K562 (cell line): ENCODE measurements around the gene SERPINA10. TPM values are rescaled to one million over a fixed set of nuclear protein-coding genes. Genes with fewer than 3 reads are reported as not detected.

Source experiments
- ATAC-seq: fragments of 200-7000 bp; cut with Tn5 transposase; 3 replicates; pipeline ENCODE4 v1.9.1; 2020; ENCODE audit warnings: moderate library complexity
- BruUV-seq: library from RNA; stranded (reverse); fragments of 400-500 nt; replicated peaks from 2 replicates; lab custom pipeline; 2021; lab: Mats Ljungman, UMichigan
- CTCF ChIA-PET: fragments of 300-600 bp; formaldehyde crosslinking; extraction: SDS; loops from one replicate; lab custom pipeline; 2021; ENCODE audit warnings: low intra/inter-chr PET ratio; lab: Yijun Ruan, JAX
- POLR2A ChIA-PET: fragments of 300-600, 350-650 bp; sonication (Branson Sonifier 250); formaldehyde crosslinking; extraction: SDS; loops from one replicate; lab custom pipeline; 2021; ENCODE audit warnings: antibody characterized with exemption, inconsistent platforms; lab: Yijun Ruan, JAX
- DNase-seq, 4 experiments: peaks; one replicate each; pipeline versions ENCODE4 v3.0.0 to v3.0.0-alpha.2; 2011 to 2018; ENCODE audit warnings: low spot score in 3 of 4, mixed read lengths in 3 of 4; ENCODE audit errors: extremely low read depth in 1 of 4
- FAIRE-seq: peaks from 2 replicates; lab custom pipeline; 2011; peaks lifted over from hg19 to GRCh38; lab: Jason Lieb, UNC
- H2AFZ ChIP-seq: 2 replicates; pipeline ENCODE4 v1.6.0; 2011; ENCODE audit warnings: low read depth, low read length, control low read depth, inconsistent platforms
- H3K27ac ChIP-seq: fragments of 200-600 bp; 3 replicates; pipeline ENCODE4 v1.8.0; 2011; ENCODE audit warnings: low read depth, mild to moderate bottlenecking, control low read depth, inconsistent platforms, low read length, moderate library complexity, mixed read lengths; ENCODE audit errors: extremely low read depth
- H3K27me3 ChIP-seq, 2 experiments: fragments of 300-600 bp in 1 of 2; 2 replicates in 1 of 2; 3 replicates in 1 of 2; pipeline versions ENCODE4 v1.6.0 to v1.8.0; 2011; ENCODE audit warnings: inconsistent platforms in 2 of 2, low read length in 2 of 2, mild to moderate bottlenecking in 1 of 2, mixed read lengths in 1 of 2, moderate library complexity in 1 of 2; ENCODE audit not compliant: control insufficient read depth in 2 of 2, insufficient read depth in 2 of 2
- H3K36me3 ChIP-seq: fragments of 300-600 bp; 3 replicates; pipeline ENCODE4 v1.8.0; 2011; ENCODE audit warnings: mild to moderate bottlenecking, low read length, inconsistent platforms; ENCODE audit not compliant: control insufficient read depth, insufficient read depth
- H3K4me1 ChIP-seq, 2 experiments: fragments of 200-600 bp in 1 of 2; replicated peaks in 1 of 2; 2 replicates in 1 of 2; 3 replicates in 1 of 2; pipeline versions ENCODE4 v1.5.1 to v1.8.0; 2011; ENCODE audit warnings: inconsistent platforms in 2 of 2, low read length in 2 of 2, mild to moderate bottlenecking in 1 of 2, mixed read lengths in 1 of 2, moderate library complexity in 1 of 2; ENCODE audit not compliant: control insufficient read depth in 2 of 2, insufficient read depth in 2 of 2
- H3K4me2 ChIP-seq: 2 replicates; pipeline ENCODE4 v1.6.1; 2011; ENCODE audit warnings: low read length, control low read depth, inconsistent platforms, mixed read lengths; ENCODE audit not compliant: insufficient read depth
- H3K4me3 ChIP-seq: fragments of 200-600 bp; sonication (generic), shearing (Covaris generic); 2 replicates; pipeline ENCODE4 v1.5.1; 2016; ENCODE audit warnings: control low read depth, inconsistent platforms
- H3K79me2 ChIP-seq: fragments of 200-600 bp; 3 replicates; pipeline ENCODE4 v1.8.0; 2011; ENCODE audit warnings: low read length, inconsistent platforms; ENCODE audit not compliant: control insufficient read depth, insufficient read depth
- H3K9ac ChIP-seq, 2 experiments: 2 replicates each; pipeline versions ENCODE4 v1.6.0 to v1.6.1; 2011; ENCODE audit warnings: low read depth in 2 of 2, low read length in 2 of 2, control low read depth in 1 of 2, inconsistent platforms in 1 of 2, mild to moderate bottlenecking in 1 of 2, mixed read lengths in 1 of 2; ENCODE audit not compliant: insufficient read depth in 1 of 2
- H3K9me1 ChIP-seq: one replicate; pipeline ENCODE4 v1.6.0; 2011; ENCODE audit warnings: inconsistent platforms, mild to moderate bottlenecking, low read length, moderate library complexity; ENCODE audit not compliant: control insufficient read depth, insufficient read depth
- H3K9me3 ChIP-seq: replicated peaks from 2 replicates; pipeline ENCODE4 v1.5.1; 2011; ENCODE audit warnings: low read depth, low read length, inconsistent platforms; ENCODE audit not compliant: control insufficient read depth, insufficient read depth
- H4K20me1 ChIP-seq: replicated peaks from 2 replicates; pipeline ENCODE4 v1.6.1; 2011; ENCODE audit warnings: low read length, inconsistent platforms, mixed read lengths; ENCODE audit not compliant: control insufficient read depth, insufficient read depth
- ARID3B ChIP-seq: fragments of 250-450 bp; sonication (Bioruptor Pico); IDR thresholded peaks from 2 replicates; pipeline ENCODE4 v1.4.0; 2020; ENCODE audit warnings: borderline replicate concordance
- BCOR ChIP-seq: fragments of 450-650 bp; IDR thresholded peaks from 2 replicates; pipeline ENCODE4 v1.6.1; 2016
- CBX8 ChIP-seq: fragments of 200-600 bp; sonication (generic); IDR thresholded peaks from 2 replicates; pipeline ENCODE4 v1.6.1; 2012; ENCODE audit warnings: borderline replicate concordance, mixed run types, low read depth, mild to moderate bottlenecking, moderate library complexity, mixed read lengths, low read length, control low read depth, inconsistent platforms; ENCODE audit not compliant: poor library complexity, severe bottlenecking; ENCODE audit errors: extremely low read depth
- DIDO1 ChIP-seq: fragments of 450-650 bp; IDR thresholded peaks from 2 replicates; pipeline ENCODE4 v1.6.1; 2016; ENCODE audit warnings: low read depth, missing biosample characterization, missing genetic modification characterization
- ETS1 ChIP-seq: conservative IDR thresholded peaks from 2 replicates; pipeline ENCODE4 v1.6.1; 2011; ENCODE audit warnings: low read depth, mild to moderate bottlenecking, low read length; ENCODE audit not compliant: control insufficient read depth
- LEF1 ChIP-seq: fragments of 450-650 bp; IDR thresholded peaks from 2 replicates; pipeline ENCODE4 v1.6.1; 2016; ENCODE audit warnings: mild to moderate bottlenecking
- MTA3 ChIP-seq: fragments of 450-650 bp; formaldehyde crosslinking; IDR thresholded peaks from 2 replicates; pipeline ENCODE4 v1.6.1; 2017; ENCODE audit warnings: mild to moderate bottlenecking, borderline replicate concordance
- NFE2L1 ChIP-seq: fragments of 450-650 bp; IDR thresholded peaks from 2 replicates; pipeline ENCODE4 v1.6.1; 2016; ENCODE audit warnings: missing genetic modification characterization, low read depth, mild to moderate bottlenecking, missing compliant biosample characterization, moderate library complexity, borderline replicate concordance
- RNF219 ChIP-seq: fragments of 250-450 bp; sonication (Bioruptor Pico); IDR thresholded peaks from 2 replicates; pipeline ENCODE4 v1.5.0; 2022; ENCODE audit warnings: mild to moderate bottlenecking
- ZBTB7A ChIP-seq: IDR thresholded peaks from 2 replicates; pipeline ENCODE4 v1.6.1; 2011; ENCODE audit warnings: low read depth, mild to moderate bottlenecking, low read length, moderate library complexity, borderline replicate concordance; ENCODE audit not compliant: control insufficient read depth
- ZNF217 ChIP-seq: sonication (generic); formaldehyde crosslinking; IDR thresholded peaks from 2 replicates; pipeline ENCODE4 v1.8.0; 2022; ENCODE audit warnings: mild to moderate bottlenecking, missing genetic modification reagents
- ZNF764 ChIP-seq: fragments of 250-450 bp; sonication (Bioruptor Pico); IDR thresholded peaks from 2 replicates; pipeline ENCODE4 v1.4.0; 2020; ENCODE audit warnings: low read depth, mild to moderate bottlenecking, moderate library complexity
- in situ Hi-C: fragments of 300-500 bp; cut with MboI; formaldehyde crosslinking; loops from 4 replicates; pipeline ENCODE4 v1.15.0; 2018; ENCODE audit warnings: inconsistent platforms, mixed read lengths
- intact Hi-C: fragments of 100-400 bp; cut with micrococcal nuclease; formaldehyde crosslinking; loops from 2 replicates; pipeline ENCODE4 v1.14.2; 2022
- polyA plus RNA-seq, 8 experiments: library from polyadenylated mRNA; depleted of rRNA in 4 of 8; stranded (reverse) in 5 of 8; unstranded in 3 of 8; fragments of >200 nt; fragmentation: Nextera tagmentation in 2 of 8; fragmentation: Illumina TruSeq in 1 of 8; extraction: Ambion mirVana in 2 of 8; extraction: Trizol in 1 of 8; gene quantifications; 2 replicates each; pipeline versions ENCODE4 v1.2.1 to v1.2.3, GENCODE V29; 2011 to 2014; ENCODE audit warnings: inconsistent platforms in 1 of 8, missing spikeins in 1 of 8
- total RNA-seq, 7 experiments: library from RNA; depleted of rRNA in 6 of 7; stranded (reverse); fragments of >200 nt in 6 of 7; fragmentation: Illumina TruSeq in 2 of 7; extraction: Trizol in 2 of 7; gene quantifications; 2 replicates each; pipeline versions ENCODE4 v1.2.1 to v1.2.3, GENCODE V29; 2011 to 2021; ENCODE audit warnings: low replicate concordance in 1 of 7
- TF ChIP-seq, protein P1 (sequence below): fragments of 450-650 bp; formaldehyde crosslinking; IDR thresholded peaks from 2 replicates; pipeline ENCODE4 v1.4.0; 2020; ENCODE audit warnings: mild to moderate bottlenecking, moderate library complexity
- TF ChIP-seq, protein P2 (sequence below): sonication (generic); formaldehyde crosslinking; IDR thresholded peaks from 2 replicates; pipeline ENCODE4 v1.8.0; 2022; ENCODE audit warnings: mild to moderate bottlenecking, low read depth, missing genetic modification reagents

The SERPINA10 gene
- total and polyA plus RNA-seq, 9 of the 15 experiments (the other 6 are each of a cell fraction or from before 2014, with no cell fraction given): not detected

- Histone ChIP-seq H3K4me1 (no peaks in the 10 kb centered on the region), H3K79me2 (no peaks in the 10 kb centered on the region), H4K20me1 (no peaks in the 10 kb centered on the region), H3K27ac (no peak overlapping the region), H2AFZ (no peak overlapping the region), H3K4me2 (no peak overlapping the region), H3K36me3 (no peaks in the 10 kb centered on the region), H3K9ac (no peak overlapping the region), H3K9me3 (no peaks in the 10 kb centered on the region), H3K9me1 (no peaks in the 10 kb centered on the region), H3K27me3 (no peaks in the 10 kb centered on the region), H3K4me3 (no peak overlapping the region)
- BruUV-seq: no TSS peak
- in situ Hi-C loops: no loop called here
- ChIA-PET POLR2A (no interaction called here), CTCF (no interaction called here)
- no peak for ATAC-seq
- no peak for DNase-seq
- FAIRE-seq: no peak
- intact Hi-C loops: no loop called here
- no peak for TF ChIP-seq NFE2L1 (tag)
- no peak for TF ChIP-seq ETS1
- TF ChIP-seq DIDO1 (tag): no peak
- TF ChIP-seq ZNF764 (CRISPR knock-in tag): no peak
- TF ChIP-seq ARID3B (CRISPR knock-in tag): no peak
- TF ChIP-seq RNF219 (CRISPR knock-in tag): no peak
- TF ChIP-seq, protein P1, sequence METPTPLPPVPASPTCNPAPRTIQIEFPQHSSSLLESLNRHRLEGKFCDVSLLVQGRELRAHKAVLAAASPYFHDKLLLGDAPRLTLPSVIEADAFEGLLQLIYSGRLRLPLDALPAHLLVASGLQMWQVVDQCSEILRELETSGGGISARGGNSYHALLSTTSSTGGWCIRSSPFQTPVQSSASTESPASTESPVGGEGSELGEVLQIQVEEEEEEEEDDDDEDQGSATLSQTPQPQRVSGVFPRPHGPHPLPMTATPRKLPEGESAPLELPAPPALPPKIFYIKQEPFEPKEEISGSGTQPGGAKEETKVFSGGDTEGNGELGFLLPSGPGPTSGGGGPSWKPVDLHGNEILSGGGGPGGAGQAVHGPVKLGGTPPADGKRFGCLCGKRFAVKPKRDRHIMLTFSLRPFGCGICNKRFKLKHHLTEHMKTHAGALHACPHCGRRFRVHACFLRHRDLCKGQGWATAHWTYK (CRISPR knock-in tag): no peak
- TF ChIP-seq ZBTB7A: no peak
- TF ChIP-seq BCOR: no peak
- TF ChIP-seq ZNF217 (CRISPR knock-in tag): no peak
- TF ChIP-seq MTA3: no peak
- no peak for TF ChIP-seq CBX8
- TF ChIP-seq, protein P2, sequence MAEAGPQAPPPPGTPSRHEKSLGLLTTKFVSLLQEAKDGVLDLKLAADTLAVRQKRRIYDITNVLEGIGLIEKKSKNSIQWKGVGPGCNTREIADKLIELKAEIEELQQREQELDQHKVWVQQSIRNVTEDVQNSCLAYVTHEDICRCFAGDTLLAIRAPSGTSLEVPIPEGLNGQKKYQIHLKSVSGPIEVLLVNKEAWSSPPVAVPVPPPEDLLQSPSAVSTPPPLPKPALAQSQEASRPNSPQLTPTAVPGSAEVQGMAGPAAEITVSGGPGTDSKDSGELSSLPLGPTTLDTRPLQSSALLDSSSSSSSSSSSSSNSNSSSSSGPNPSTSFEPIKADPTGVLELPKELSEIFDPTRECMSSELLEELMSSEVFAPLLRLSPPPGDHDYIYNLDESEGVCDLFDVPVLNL (CRISPR knock-in tag): no peak
- TF ChIP-seq LEF1: no peak
Measured at GRCh38 chr14:94332587-94332986, 39.5 kb upstream of the SERPINA10 start.
